ENCODE results near the gene CTNNA3.

The CTNNA3 gene

GRCh38 chr10:66651308-66652082 lies 1044.5 kb downstream of the CTNNA3 start:
- Histone ChIP-seq H3K36me3 (ENCODE audit: low read length) (no peaks in the 10 kb centered on the region), H3K79me2 (ENCODE audit: insufficient read depth, low read length) (no peaks in the 10 kb centered on the region), H4K20me1 (ENCODE audit: low read depth, low read length) (no peaks in the 10 kb centered on the region), H3K4me2 (ENCODE audit: low read depth, low read length, poor library complexity, severe bottlenecking) (no peak overlapping the region), H3K27me3 (ENCODE audit: low read length) (no peaks in the 10 kb centered on the region), H3K9me3 (ENCODE audit: insufficient read depth, low read length) (no peaks in the 10 kb centered on the region), H3K9ac (ENCODE audit: low read length) (no peak overlapping the region), H2AFZ (ENCODE audit: low read depth, low read length, severe bottlenecking) (no peak overlapping the region), H3K9me2 (replicated peaks; ENCODE audit: insufficient read depth, low read length) (no peaks in the 10 kb centered on the region), H3F3A (ENCODE audit: insufficient read depth) (no peaks in the 10 kb centered on the region), H3K4me3 (ENCODE audit: insufficient read depth, low read length, poor library complexity, severe bottlenecking) (no peak overlapping the region), H3K27ac (ENCODE audit: low read depth, low read length) (no peak overlapping the region)
- no peak for TF ChIP-seq EZH2phosphoT487 (conservative IDR thresholded peaks at IDR 0.05; ENCODE audit: low read length)
- TF ChIP-seq CTCF (IDR thresholded peaks at IDR 0.05; ENCODE audit: insufficient read depth, low read length, poor library complexity, severe bottlenecking) = no peak

- no peak overlapping the region for H3K27ac ChIP-seq (ENCODE audit: low read depth, low read length)
- no peak overlapping the region for H3K4me3 ChIP-seq (ENCODE audit: insufficient read depth, low read length, poor library complexity, severe bottlenecking)
- H3K79me2 ChIP-seq (ENCODE audit: insufficient read depth, low read length) = no peaks in the 10 kb centered on the region
- H3K9me2 ChIP-seq (replicated peaks; ENCODE audit: insufficient read depth, low read length) = no peaks in the 10 kb centered on the region
- no peaks in the 10 kb centered on the region for H3F3A ChIP-seq (ENCODE audit: insufficient read depth)
- H3K36me3 ChIP-seq (ENCODE audit: low read length) = no peaks in the 10 kb centered on the region
- H3K9ac ChIP-seq (ENCODE audit: low read length) = no peak overlapping the region
- H3K9me3 ChIP-seq (ENCODE audit: insufficient read depth, low read length) = no peaks in the 10 kb centered on the region
- H2AFZ ChIP-seq (ENCODE audit: low read depth, low read length, severe bottlenecking) = no peak overlapping the region
- H3K27me3 ChIP-seq (ENCODE audit: low read length) = no peaks in the 10 kb centered on the region
- TF ChIP-seq CTCF (IDR thresholded peaks at IDR 0.05; ENCODE audit: insufficient read depth, low read length, poor library complexity, severe bottlenecking) (no peak), EZH2phosphoT487 (conservative IDR thresholded peaks at IDR 0.05; ENCODE audit: low read length) (no peak)
- H4K20me1 ChIP-seq (ENCODE audit: low read depth, low read length) = no peaks in the 10 kb centered on the region
- no peak overlapping the region for H3K4me2 ChIP-seq (ENCODE audit: low read depth, low read length, poor library complexity, severe bottlenecking)
Measured at GRCh38 chr10:66649626-66650025, 1046.4 kb downstream of the CTNNA3 start.

GRCh38 chr10:66642217-66642616 lies 1053.8 kb downstream of the CTNNA3 start:
- Histone ChIP-seq H2AFZ (ENCODE audit: low read depth, low read length, severe bottlenecking) (no peak overlapping the region), H3K9me3 (ENCODE audit: insufficient read depth, low read length) (no peaks in the 10 kb centered on the region), H4K20me1 (ENCODE audit: low read depth, low read length) (no peaks in the 10 kb centered on the region), H3K9me2 (replicated peaks; ENCODE audit: insufficient read depth, low read length) (no peaks in the 10 kb centered on the region), H3F3A (ENCODE audit: insufficient read depth) (no peaks in the 10 kb centered on the region), H3K9ac (ENCODE audit: low read length) (no peak overlapping the region), H3K79me2 (ENCODE audit: insufficient read depth, low read length) (no peaks in the 10 kb centered on the region), H3K27ac (ENCODE audit: low read depth, low read length) (no peak overlapping the region), H3K4me3 (ENCODE audit: insufficient read depth, low read length, poor library complexity, severe bottlenecking) (no peak overlapping the region), H3K36me3 (ENCODE audit: low read length) (no peaks in the 10 kb centered on the region), H3K27me3 (ENCODE audit: low read length) (no peaks in the 10 kb centered on the region), H3K4me2 (ENCODE audit: low read depth, low read length, poor library complexity, severe bottlenecking) (no peak overlapping the region)
- no peak for TF ChIP-seq CTCF (IDR thresholded peaks at IDR 0.05; ENCODE audit: insufficient read depth, low read length, poor library complexity, severe bottlenecking)
- no peak for TF ChIP-seq EZH2phosphoT487 (conservative IDR thresholded peaks at IDR 0.05; ENCODE audit: low read length)
